T-helper 22 cell (primary cell): ENCODE data around the gene ECE2.
"Not testable (repeated sequence)": the region's sequence is repeated elsewhere in the genome, so short reads cannot be mapped to it uniquely, and the experiment has no call there.

Experiments used
- DNase-seq: peaks from one replicate; pipeline ENCODE4 v3.0.0-alpha.2; 2020; ENCODE audit warnings: low read depth

Gene ECE2

GRCh38 chr3:184336547-184337398 lies 61.0 kb downstream of the ECE2 start:
- no peak for DNase-seq

GRCh38 chr3:184337399-184337714 lies 61.5 kb downstream of the ECE2 start, which contains the start of gene FAM131A:
TSS of gene FAM131A (plus strand) at chr3:184337600. CDS start at chr3:184337631, 31 bp downstream.
- no peak for DNase-seq

GRCh38 chr3:184337981-184338380 lies 62.2 kb downstream of the ECE2 start:
- no peak for DNase-seq

GRCh38 chr3:184338511-184338945 lies 62.7 kb downstream of the ECE2 start:
- DNase-seq, result peak; percentile 16

- DNase-seq, result no peak
Observed at GRCh38 chr3:184339001-184339400, 63.2 kb downstream of the ECE2 start.

GRCh38 chr3:184339451-184340135 lies 63.8 kb downstream of the ECE2 start:
- not testable (repeated sequence) for DNase-seq

- no peak for DNase-seq
Observed at GRCh38 chr3:184341925-184342324, 66.1 kb downstream of the ECE2 start.
